OCI-LY1 (cell line): ENCODE data around the gene NRDC.
"Not testable (repeated sequence)": the region's sequence is repeated elsewhere in the genome, so short reads cannot be mapped to it uniquely, and the experiment has no call there.

Source experiments
- H2AFZ ChIP-seq: fragments of 200-600 bp; sonication (generic), shearing (Covaris generic); 2 replicates; pipeline ENCODE4 v1.6.0; 2014; ENCODE audit warnings: antibody characterized with exemption, mild to moderate bottlenecking, low read length
- H3F3A ChIP-seq: fragments of 200-600 bp; sonication (generic), shearing (Covaris generic); 2 replicates; pipeline ENCODE4 v1.6.0; 2014; ENCODE audit warnings: mild to moderate bottlenecking, antibody characterized with exemption, low read length, moderate library complexity; ENCODE audit not compliant: insufficient read depth
- H3K27ac ChIP-seq: fragments of 200-600 bp; sonication (generic); 2 replicates; pipeline ENCODE4 v1.5.1; 2014; ENCODE audit warnings: low read length, mixed run types, mild to moderate bottlenecking, low read depth; ENCODE audit not compliant: poor library complexity, severe bottlenecking
- H3K27me3 ChIP-seq: fragments of 200-600 bp; sonication (generic); 2 replicates; pipeline ENCODE4 v1.6.0; 2014; ENCODE audit warnings: antibody characterized with exemption, mild to moderate bottlenecking, low read length, moderate library complexity; ENCODE audit not compliant: insufficient read depth
- H3K36me3 ChIP-seq: fragments of 200-600 bp; sonication (generic); 2 replicates; pipeline ENCODE4 v1.6.1; 2014; ENCODE audit warnings: mild to moderate bottlenecking, antibody characterized with exemption, low read length, moderate library complexity, mixed read lengths; ENCODE audit not compliant: insufficient read depth
- H3K4me1 ChIP-seq: fragments of 200-600 bp; sonication (generic); 2 replicates; pipeline ENCODE4 v1.5.1; 2014; ENCODE audit warnings: mild to moderate bottlenecking, low read length, moderate library complexity; ENCODE audit not compliant: insufficient read depth, severe bottlenecking
- H3K4me2 ChIP-seq: fragments of 200-600 bp; sonication (generic), shearing (Covaris generic); 2 replicates; pipeline ENCODE4 v1.6.1; 2014; ENCODE audit warnings: low read length
- H3K4me3 ChIP-seq: fragments of 200-600 bp; sonication (generic); 2 replicates; pipeline ENCODE4 v1.5.1; 2014; ENCODE audit warnings: low read length, low read depth, mild to moderate bottlenecking, mixed read lengths; ENCODE audit not compliant: poor library complexity, severe bottlenecking
- H3K79me2 ChIP-seq: fragments of 200-600 bp; shearing (Covaris generic); 2 replicates; pipeline ENCODE4 v1.6.1; 2016; ENCODE audit warnings: mixed run types, low read length, mixed read lengths; ENCODE audit not compliant: insufficient read depth
- H3K9ac ChIP-seq: fragments of 200-600 bp; sonication (generic), shearing (Covaris generic); 2 replicates; pipeline ENCODE4 v1.6.1; 2014; ENCODE audit warnings: mild to moderate bottlenecking, low read length, mixed read lengths
- H3K9me2 ChIP-seq: fragments of 200-600 bp; sonication (generic), shearing (Covaris generic); 2 replicates; pipeline ENCODE4 v1.6.1; 2014; ENCODE audit warnings: low read depth, mild to moderate bottlenecking, low read length, mixed read lengths
- H3K9me3 ChIP-seq: fragments of 200-600 bp; shearing (Covaris generic); 2 replicates; pipeline ENCODE4 v1.6.1; 2014; ENCODE audit warnings: low read length, mixed read lengths
- H4K20me1 ChIP-seq: fragments of 200-600 bp; sonication (generic), shearing (Covaris generic); 2 replicates; pipeline ENCODE4 v1.6.0; 2016; ENCODE audit warnings: mild to moderate bottlenecking, low read length; ENCODE audit not compliant: insufficient read depth
- EZH2 ChIP-seq: fragments of 200-600 bp; sonication (generic), shearing (Covaris generic); IDR thresholded peaks from 2 replicates; pipeline ENCODE4 v1.8.0; 2017; ENCODE audit warnings: borderline replicate concordance, mixed run types, mild to moderate bottlenecking, antibody characterized with exemption, low read length, moderate library complexity, mixed read lengths
- TF ChIP-seq, protein P1 (sequence below): fragments of 200-600 bp; sonication (generic), shearing (Covaris generic); IDR thresholded peaks from 2 replicates; pipeline ENCODE4 v1.5.1; 2017; ENCODE audit warnings: mild to moderate bottlenecking, antibody characterized with exemption, low read length, moderate library complexity, mixed read lengths

Gene NRDC

DNA sequence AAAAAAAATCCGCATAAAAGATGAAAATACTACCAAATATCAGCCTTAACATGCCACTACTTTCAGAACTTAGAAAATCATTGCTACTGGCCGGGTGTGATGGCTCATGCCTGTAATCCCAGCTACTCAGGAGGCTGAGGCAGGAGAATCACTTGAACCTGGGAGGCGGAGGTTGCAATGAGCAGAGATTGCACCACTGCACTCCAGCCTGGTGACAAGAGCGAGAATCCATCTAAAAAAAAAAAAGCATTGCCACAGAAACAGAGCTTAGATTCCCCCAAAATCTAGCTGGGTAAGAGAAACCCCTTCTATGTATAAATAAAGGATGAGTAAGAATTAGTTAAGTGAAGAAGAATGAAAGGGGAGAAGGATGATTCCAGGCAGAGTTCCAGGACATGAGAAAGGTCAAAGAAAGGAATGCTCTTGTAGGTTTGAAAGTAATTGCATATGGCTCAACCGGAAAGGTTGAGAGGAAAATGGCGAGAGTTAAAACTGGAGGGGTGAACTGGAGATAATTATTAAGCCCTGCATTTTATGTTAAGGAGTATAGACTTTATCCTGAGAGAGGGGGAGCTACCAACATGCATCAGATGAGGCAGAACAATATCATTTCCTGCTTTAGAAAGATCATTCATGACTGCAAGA lies 19.7 kb upstream of the NRDC start:
- Histone ChIP-seq H3K27ac (no peak overlapping the region), H3K4me2 (no peak overlapping the region), H3K36me3 (no peaks in the 10 kb centered on the region)

DNA sequence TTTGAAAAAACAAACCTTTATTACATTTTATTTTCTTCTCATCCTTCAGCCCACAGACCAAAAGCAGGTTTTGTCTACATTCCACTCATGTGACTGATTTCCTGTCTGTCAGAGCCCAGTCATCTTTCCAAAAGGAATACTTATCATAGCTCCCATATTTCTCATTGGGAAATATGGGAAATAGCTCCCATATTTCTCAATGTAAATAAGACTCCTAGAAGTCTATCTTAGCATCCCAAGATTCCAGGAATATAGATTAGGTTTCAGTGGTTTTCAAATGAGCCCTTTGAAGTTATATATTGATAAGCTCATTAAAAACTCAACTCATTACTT lies 19.1 kb upstream of the NRDC start:
- H2AFZ ChIP-seq = no peak overlapping the region
- H3F3A ChIP-seq = no peaks in the 10 kb centered on the region
- TF ChIP-seq, protein P1, sequence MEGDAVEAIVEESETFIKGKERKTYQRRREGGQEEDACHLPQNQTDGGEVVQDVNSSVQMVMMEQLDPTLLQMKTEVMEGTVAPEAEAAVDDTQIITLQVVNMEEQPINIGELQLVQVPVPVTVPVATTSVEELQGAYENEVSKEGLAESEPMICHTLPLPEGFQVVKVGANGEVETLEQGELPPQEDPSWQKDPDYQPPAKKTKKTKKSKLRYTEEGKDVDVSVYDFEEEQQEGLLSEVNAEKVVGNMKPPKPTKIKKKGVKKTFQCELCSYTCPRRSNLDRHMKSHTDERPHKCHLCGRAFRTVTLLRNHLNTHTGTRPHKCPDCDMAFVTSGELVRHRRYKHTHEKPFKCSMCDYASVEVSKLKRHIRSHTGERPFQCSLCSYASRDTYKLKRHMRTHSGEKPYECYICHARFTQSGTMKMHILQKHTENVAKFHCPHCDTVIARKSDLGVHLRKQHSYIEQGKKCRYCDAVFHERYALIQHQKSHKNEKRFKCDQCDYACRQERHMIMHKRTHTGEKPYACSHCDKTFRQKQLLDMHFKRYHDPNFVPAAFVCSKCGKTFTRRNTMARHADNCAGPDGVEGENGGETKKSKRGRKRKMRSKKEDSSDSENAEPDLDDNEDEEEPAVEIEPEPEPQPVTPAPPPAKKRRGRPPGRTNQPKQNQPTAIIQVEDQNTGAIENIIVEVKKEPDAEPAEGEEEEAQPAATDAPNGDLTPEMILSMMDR = no peak
- no peak for TF ChIP-seq EZH2
- H3K4me2 ChIP-seq = no peak overlapping the region
- H3K27ac ChIP-seq = no peak overlapping the region
- H3K36me3 ChIP-seq = no peaks in the 10 kb centered on the region
- H3K9me2 ChIP-seq = no peaks in the 10 kb centered on the region
- H3K9ac ChIP-seq = no peak overlapping the region
- no peaks in the 10 kb centered on the region for H3K9me3 ChIP-seq
- no peaks in the 10 kb centered on the region for H3K27me3 ChIP-seq
- H3K4me3 ChIP-seq = no peak overlapping the region
- no peaks in the 10 kb centered on the region for H3K79me2 ChIP-seq
- no peaks in the 10 kb centered on the region for H3K4me1 ChIP-seq
- H4K20me1 ChIP-seq = no peaks in the 10 kb centered on the region

More for the DNA sequence above, 19.7 kb upstream of the NRDC start:
- Histone ChIP-seq H2AFZ (no peak overlapping the region), H3K79me2 (no peaks in the 10 kb centered on the region), H4K20me1 (no peaks in the 10 kb centered on the region), H3K9ac (no peak overlapping the region), H3K4me1 (no peaks in the 10 kb centered on the region), H3F3A (no peaks in the 10 kb centered on the region), H3K9me3 (no peaks in the 10 kb centered on the region), H3K9me2 (no peaks in the 10 kb centered on the region), H3K27me3 (no peaks in the 10 kb centered on the region), H3K4me3 (no peak overlapping the region)
- TF ChIP-seq, protein P1 = no peak
- no peak for TF ChIP-seq EZH2

DNA sequence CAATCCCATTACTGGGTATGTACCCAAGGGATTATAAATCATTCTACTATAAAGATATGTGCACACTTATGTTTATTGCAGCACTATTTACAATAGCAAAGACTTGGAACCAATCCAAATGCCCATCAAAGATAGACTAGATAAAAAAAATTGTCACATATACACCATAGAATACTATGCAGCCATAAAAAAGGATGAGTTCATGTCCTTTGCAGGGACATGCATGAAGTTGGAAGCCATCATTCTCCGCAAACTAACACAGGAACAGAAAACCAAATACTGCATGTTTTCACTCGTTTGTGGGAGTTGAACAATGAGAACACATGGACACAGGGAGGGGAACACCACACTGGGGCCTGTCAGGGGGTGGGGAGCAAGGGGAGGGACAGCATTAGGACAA lies 16.2 kb upstream of the NRDC start:
- H3K9me3 ChIP-seq, H3K27me3 ChIP-seq, H3K36me3 ChIP-seq, H2AFZ ChIP-seq, H3K9ac ChIP-seq, H3K4me1 ChIP-seq, H3F3A ChIP-seq, H4K20me1 ChIP-seq, H3K4me3 ChIP-seq, H3K27ac ChIP-seq, H3K4me2 ChIP-seq, H3K79me2 ChIP-seq, H3K9me2 ChIP-seq: not testable (repeated sequence)

DNA sequence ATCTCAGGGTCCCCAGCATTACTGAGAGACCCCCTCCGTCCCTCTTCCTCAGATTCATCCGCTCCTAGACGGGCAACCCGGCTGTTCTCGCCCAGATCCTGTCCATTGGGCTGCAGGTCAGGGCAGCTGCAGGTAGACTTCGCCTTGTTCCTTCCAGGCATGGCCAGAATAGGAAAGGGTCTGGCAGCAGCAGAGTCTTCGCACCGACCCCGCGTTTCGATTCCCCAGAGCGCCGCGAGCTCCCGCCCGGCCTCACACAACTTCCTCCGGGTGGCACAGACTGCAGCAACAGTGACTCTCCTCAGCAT lies 265 bp downstream of the NRDC start:
- peak overlapping the region; percentile 84 for H3K4me2 ChIP-seq
- peaks cover 21% of the 10 kb centered on the region for H3K36me3 ChIP-seq
- no peak overlapping the region for H2AFZ ChIP-seq
- no peaks in the 10 kb centered on the region for H3K9me3 ChIP-seq
- no peaks in the 10 kb centered on the region for H3K9me2 ChIP-seq
- TF ChIP-seq, protein P1 = no peak
- TF ChIP-seq EZH2 = no peak
- H3F3A ChIP-seq = no peaks in the 10 kb centered on the region
- H3K4me3 ChIP-seq = peak overlapping the region; percentile 96
- H3K79me2 ChIP-seq = peaks cover 50% of the 10 kb centered on the region
- H3K4me1 ChIP-seq = peaks cover 42% of the 10 kb centered on the region
- no peaks in the 10 kb centered on the region; the same call in 1 of the 2 replicates for H4K20me1 ChIP-seq
- no peaks in the 10 kb centered on the region for H3K27me3 ChIP-seq
- H3K27ac ChIP-seq = peak overlapping the region; percentile 80
- peak overlapping the region; percentile 98 for H3K9ac ChIP-seq
